HL-60 (cell line): ENCODE measurements around the gene GRID1.

ENCODE experiments used
- CTCF ChIP-seq: IDR thresholded peaks from one replicate; pipeline ENCODE4 v1.5.1; 2011; ENCODE audit warnings: low read length, control low read depth, inconsistent platforms; ENCODE audit not compliant: insufficient read depth
- POLR2AphosphoS5 ChIP-seq: IDR thresholded peaks from 2 replicates; pipeline ENCODE4 v1.6.1; 2012; ENCODE audit warnings: low read depth
- REST ChIP-seq: IDR thresholded peaks from 2 replicates; pipeline ENCODE4 v1.6.1; 2012; ENCODE audit warnings: low read depth; ENCODE audit not compliant: insufficient replicate concordance

GRCh38 chr10:86113983-86114382, 252.6 kb downstream of the GRID1 start:
- TF ChIP-seq CTCF, result no peak
- no peak for TF ChIP-seq POLR2AphosphoS5
- no peak for TF ChIP-seq REST
